Measurements from ENCODE around the gene SP140L.
"Not testable (repeated sequence)": the region's sequence is repeated elsewhere in the genome, so short reads cannot be mapped to it uniquely, and the experiment has no call there.

The SP140L gene

DNA sequence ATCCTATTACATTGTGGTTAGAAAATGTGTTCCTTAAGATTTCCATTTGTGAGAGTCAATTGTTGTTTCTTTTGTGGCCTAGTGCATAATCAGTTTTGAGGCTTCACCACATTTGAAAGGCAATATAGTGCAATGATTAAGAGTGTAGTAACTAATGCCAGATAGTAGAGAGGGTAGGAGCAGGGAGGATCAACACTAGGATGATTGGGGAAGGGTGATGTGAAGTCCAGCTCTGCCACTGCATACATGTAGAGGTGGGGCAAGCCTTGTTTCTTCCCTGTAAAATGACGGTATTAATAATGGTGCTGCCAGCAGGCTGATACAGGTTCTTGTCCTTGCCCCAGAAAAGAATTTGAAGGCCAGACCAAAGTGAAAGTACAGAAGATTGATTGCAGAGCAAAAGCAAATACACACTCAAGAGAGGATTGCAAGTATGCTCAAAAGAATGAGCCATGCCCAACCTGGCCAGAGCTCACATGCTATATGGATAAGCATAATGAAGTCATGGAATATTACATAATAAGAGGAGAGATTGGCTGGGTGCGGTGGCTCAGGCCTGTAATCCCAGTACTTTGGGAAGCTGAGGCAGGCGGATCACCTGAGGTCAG, 97.0 kb downstream of the SP140L start:
- FAIRE-seq, result no peak

DNA sequence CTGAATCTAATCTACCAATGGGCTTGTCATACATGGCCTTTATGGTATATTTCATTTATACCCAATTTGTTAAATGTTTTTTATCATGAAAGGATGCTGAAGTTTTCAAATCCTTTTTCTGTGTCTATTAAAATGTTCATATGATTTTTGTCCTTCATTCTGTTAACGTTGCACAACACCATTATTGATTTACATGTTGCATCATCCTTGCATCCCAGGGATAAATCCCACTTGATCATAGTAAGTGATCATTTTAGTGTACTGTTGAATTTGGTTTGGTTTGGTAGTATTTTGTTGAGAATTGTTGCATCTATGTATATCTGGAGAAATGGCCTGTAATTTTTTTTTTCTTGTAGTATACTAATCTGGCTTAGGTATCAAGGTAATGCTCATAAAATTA, 98.4 kb downstream of the SP140L start:
- no peak for FAIRE-seq

DNA sequence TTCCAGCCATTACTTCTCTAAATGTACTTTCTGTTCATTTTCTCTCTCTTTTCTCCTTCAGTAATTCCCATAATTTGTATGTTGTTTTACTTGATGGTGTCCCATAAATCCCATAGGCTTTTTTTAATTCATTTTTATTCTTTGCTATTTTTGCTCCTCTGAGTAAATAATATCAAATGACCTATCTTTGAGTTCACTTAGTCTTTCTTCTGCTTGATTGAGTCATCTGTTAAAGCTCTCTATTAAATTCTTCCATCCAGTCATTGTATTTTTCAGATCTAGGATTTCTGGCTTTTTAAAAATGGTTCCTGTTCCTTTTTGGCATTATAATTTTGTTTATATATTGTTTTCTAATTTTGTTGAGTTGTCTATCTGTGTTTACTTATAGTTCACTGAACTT, 102.5 kb downstream of the SP140L start:
- no peak for FAIRE-seq

DNA sequence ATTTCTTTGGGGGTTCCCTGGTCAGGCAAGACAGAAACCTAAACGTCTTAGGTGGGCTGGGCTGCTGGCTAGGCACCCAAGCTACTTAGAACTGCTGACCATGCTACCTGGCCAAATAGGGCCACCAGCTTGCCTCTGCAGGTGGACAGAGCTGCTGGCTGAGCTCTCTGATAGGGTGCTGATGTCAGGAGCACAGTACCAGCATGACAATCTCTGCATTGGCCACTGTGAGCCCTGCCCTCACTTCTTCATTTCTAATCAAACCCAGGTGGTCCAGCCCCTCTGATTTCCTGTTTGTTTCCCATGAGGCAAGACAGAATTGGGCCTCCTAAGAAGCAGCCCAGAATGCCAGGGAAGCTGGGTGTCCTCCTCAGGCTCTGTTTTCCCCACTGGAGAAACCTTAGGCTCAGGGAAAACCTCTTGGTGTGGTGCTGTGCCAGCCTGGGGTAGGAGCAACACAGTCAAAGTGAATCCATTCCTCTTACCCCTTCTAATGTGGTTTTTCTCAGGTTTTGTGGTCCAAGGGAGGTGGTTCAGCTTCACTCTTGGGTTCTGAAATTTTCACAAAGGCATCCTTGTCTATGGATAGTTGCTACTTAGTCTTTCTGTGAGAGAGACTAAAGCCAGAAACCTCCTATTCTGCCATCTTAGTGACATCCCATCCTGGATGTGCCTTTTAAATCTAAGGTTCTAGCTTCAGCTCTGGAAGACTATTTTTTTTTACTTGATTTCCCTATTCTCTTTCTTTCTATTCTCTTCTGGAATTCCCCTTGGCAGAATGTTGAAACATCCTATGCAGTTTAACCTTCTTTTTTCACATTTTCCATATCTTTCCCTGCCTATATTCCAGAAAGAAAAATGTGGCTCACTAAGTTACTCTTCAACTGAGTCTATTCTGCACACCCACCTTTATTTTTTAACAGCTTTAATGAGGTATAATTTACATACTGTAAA, 104.2 kb downstream of the SP140L start:
- FAIRE-seq, result no peak

DNA sequence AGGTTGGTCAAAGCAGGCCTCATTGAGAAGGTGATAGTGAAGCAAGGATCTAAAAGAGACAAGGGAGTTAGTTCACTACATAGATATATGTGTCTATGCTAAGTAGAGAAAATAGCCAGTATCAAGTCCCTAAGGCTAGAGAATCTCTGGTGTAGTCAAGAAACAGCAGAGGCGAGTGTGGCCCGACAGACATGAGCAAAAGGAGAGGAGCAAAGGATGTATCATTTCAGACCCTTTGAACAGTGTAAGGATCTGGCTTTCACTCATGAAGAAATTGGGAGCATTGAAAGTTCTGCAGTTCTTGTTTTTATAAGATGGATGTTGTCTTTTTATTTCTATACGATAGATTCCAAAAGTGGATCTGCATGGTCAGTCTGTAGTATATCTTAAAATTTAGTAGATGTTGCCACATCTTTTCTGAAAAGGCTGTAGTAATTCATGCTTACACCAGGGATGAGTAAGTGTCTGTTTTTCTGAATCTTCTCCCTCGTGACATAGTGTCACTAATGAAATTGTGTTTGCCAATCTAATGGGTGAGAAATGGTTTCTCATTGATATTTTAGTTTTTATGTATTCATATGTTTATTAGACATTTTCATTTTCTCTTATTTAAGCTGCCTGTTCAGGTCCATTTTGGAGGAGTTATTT, 107.8 kb downstream of the SP140L start:
- FAIRE-seq, result no peak

DNA sequence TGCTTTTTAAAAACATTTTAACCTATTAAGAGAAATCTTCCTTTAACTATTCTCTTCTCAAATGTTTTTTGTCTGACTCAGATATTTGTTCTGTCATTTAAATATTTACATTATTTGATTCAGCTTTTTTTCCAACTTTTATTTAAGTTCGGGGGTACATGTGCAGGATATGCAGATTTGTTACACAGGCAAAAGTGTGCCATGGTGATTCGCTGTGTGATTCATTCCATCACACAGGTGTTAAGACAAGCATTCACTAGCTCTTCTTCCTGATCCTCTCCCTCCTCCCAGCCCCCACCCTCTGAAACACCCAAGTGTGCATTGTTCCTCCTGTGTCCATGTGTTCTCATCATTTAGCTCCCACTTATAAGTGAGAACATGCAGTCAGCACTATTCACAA, 108.4 kb downstream of the SP140L start:
- no peak for FAIRE-seq

DNA sequence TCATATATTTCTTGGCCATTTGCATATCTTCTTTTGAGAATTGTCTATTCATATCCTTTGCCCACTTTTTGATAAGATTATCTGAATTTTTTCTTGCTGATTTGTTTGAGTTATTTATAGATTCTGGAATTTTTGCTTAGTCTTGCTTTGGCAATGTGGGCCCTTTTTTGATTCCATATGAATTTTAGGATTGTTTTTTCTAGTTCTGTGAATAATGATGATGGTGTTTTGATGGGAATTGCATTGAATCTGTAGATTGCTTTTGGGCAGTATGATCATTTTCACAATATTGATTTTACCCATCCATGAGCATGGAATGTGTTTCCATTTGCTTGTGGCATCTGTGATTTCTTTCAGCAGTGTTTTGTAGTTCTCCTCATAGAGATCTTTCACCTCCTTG, 112.1 kb downstream of the SP140L start:
- FAIRE-seq, result not testable (repeated sequence)

DNA sequence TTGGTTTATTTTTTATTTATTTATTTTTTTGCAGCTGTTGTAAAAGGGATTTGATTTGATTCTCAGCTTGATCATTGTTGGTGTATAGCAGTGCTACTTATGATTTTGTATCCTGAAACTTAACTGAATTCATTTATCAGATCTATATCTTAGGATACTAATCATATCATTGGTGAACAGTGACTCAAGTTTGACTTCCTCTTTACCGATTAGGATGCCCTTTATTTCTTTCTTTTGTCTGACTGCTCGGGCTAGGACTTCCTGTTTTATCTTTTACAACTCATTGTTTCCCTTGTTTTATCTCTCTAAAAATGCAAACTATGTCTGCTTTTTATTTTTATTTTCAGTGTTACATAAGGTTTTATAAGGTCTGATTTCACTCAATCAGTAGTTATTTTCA, 112.6 kb downstream of the SP140L start:
- no peak for FAIRE-seq

DNA sequence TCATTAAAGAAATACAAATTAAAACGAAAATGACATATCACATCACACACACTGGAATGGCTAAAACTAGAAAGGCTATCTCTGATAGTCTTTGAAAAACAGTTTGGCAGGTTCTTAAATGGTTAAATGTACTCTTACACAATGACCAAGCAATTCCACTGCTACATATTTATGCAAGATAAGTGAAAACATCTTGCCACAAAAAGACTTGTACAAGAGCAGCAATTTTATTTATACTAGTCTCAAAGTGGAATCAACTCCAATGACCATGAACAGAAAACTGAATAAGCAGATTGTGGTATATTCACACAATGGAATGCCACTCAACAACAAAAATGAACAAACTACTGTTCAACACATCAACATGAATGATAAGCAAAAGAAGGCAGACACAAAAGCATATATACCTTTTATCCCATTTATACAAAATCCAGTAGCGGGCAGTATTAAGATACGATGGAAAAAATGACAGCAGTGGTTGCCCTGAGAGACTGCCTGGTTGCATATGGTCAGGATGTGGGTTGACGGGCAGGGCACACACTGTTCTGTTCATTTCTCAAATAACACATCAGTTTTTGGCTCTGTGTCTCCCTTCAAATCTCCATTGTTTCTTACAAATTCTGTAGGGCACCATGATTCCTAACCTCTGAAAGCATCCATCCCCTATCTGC, 114.4 kb downstream of the SP140L start:
- FAIRE-seq, result no peak

DNA sequence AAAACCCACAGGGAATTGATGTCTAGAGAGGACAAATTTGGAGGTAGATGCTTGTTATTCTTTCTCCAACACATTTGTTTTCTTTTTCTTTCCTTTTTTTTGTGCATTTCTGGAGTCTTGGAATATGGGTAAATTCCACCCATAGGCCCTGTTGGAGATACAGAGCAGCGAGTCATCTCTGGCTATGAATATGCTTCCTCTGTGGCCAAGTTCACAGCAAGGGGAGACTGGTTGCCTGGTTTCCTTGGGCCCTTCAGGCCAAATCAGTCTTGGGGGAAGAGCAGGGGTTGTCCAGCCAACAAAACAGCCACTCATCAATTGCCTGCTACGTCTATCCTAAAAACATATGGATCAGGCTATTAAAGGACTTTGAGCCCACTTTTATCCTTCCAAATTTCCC, 116.5 kb downstream of the SP140L start:
- no peak for FAIRE-seq

DNA sequence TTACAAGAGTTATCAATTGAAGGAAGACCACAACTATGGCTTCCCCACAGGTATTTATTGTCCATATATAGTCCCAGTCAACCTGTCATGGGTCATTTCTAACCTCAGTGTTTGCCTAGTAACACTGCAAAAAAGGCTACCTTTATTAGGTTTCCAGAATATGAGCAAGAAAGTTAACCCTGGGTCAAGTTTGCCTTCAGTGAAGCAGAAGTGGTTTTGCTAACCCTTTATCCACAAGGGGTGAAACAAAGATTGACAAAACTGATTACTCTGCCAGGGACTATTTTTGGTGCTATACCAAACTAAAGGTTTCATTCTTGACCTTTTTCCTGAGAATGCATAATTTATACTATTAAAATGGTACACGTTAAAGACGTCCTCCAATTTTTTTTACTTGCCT, 117.8 kb downstream of the SP140L start:
- FAIRE-seq, result no peak

DNA sequence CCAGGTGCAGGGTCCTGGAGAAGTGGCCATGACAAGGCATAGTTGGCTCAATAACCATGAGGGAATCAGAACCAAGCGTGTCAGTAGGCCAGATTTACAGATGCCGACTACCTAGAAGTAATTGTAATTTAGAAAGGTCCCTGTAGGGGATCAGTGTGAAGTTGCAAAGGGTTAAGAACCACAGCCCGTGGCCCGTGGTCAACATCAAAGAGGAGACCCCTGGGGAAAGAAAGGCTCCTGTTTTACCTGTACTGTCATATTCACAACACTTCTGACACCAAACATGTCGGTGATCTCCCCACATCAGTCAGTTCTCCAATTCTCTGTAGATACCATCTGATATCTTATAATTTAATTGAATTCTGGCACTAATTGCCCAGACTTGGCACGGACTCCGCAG, 120.0 kb downstream of the SP140L start:
- FAIRE-seq, result no peak

DNA sequence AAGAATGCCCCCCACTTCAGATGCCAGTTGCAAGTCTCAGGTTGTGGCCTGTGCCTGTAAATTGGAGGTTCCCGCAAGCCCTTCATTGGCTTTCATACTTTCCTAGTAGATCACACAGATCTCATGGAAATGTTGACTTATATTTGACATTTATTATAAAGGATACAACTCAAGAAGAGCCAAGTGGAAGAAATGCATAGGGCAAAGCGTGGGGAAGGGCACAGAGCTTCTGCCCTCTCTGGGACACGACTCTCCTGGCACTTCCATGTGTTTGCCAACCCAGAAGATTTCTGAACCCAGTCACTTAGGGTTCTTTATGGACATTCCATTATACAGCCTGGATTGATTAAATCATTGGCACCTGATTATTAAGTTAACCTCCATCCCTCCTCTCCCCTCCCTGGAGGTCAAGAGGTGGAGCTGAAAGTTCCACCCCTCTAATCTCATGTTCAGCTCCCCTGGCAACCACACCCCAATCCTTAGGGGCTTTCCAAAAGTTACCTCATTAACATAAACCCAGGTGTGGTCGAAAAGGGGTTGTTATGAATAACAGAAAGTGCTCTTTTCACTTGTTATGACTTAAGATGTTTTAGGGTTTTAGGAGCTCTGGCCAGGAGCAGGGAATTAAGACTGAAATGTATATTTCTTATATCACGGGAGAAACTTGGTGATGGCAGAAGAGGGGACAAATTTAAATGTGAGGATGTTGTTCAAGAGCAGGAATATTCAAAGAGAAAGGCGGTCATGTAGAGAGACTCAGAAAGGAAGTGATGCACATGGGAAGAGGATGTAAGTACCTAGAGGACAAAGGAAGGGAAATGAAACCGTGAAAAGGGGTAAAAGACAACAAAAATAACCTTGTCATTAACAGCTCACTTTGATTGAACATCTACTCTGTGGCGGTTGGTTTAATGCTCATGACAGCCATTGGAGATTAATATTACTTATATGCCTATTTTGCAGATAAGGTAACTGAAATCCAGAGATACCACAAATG, 120.8 kb downstream of the SP140L start:
- no peak for FAIRE-seq

DNA sequence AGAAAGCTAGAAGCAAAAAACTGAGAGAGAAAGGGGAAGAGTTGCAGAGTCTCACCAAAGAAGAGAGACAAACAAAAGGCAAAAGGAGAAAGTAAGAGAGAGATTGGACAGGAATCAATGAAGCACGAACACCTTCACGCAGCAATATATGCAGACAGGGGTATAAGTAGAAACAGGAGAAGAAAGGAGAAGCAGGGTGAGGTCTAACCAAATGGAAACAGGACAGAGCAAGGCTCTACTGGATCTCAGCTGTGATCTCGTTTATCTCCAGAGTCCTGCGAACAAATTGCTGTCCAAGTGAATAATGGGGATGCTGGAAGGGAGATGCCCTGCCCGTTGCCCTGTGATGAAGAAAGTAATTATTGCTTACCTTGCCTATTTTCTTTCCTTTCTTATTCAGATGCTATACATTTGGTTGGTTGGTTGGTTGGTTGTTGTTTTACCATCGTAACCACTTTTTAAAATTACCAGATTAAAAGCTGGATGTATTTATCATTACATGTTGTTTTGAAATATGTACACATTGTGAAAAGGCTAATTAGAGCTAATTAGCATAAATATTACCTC, 123.0 kb downstream of the SP140L start:
- FAIRE-seq, result no peak

DNA sequence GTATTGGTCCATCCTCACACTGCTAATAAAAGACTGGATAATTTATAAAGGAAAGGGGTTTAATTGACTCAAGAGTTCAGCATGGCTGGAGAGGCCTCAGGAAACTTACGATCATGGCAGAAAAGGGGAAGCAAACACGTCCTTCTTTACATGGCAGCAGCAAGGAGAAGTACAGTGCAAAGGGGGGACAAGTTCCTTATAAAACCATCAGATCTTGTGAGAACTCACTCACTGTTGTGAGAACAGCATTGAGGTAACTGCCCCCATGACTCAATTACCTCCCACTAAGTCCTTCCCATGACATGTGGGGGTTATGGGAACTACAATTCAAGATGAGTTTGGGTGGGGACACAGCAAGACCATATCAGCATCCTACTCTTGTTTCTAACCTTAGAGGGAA, 126.0 kb downstream of the SP140L start:
- FAIRE-seq, result no peak
